ENCODE measurements around the gene AIP.

Gene AIP

GRCh38 chr11:67499808-67500483 lies 17.1 kb downstream of the AIP start:
- FAIRE-seq (no peak), DNase-seq (ENCODE audit: insufficient read length, low spot score) (no peak)
- no peak for TF ChIP-seq POLR2A (IDR thresholded peaks at IDR 0.05; ENCODE audit: low read depth, low read length)

- FAIRE-seq (no peak), DNase-seq (ENCODE audit: insufficient read length, low spot score) (no peak)
- no peak for TF ChIP-seq POLR2A (IDR thresholded peaks at IDR 0.05; ENCODE audit: low read depth, low read length)
These were observed 17.6 kb downstream of the AIP start for GRCh38 chr11:67500484-67500821.

GRCh38 chr11:67500831-67501715 lies 18.2 kb downstream of the AIP start:
- TF ChIP-seq POLR2A (IDR thresholded peaks at IDR 0.05; ENCODE audit: low read depth, low read length): no peak
- FAIRE-seq: no peak
- DNase-seq (ENCODE audit: insufficient read length, low spot score): no peak

GRCh38 chr11:67501854-67502253 lies 19.0 kb downstream of the AIP start:
- no peak for FAIRE-seq
- DNase-seq (ENCODE audit: insufficient read length, low spot score): no peak
- no peak for TF ChIP-seq POLR2A (IDR thresholded peaks at IDR 0.05; ENCODE audit: low read depth, low read length)

- no peak for DNase-seq (ENCODE audit: insufficient read length, low spot score)
- no peak for TF ChIP-seq POLR2A (IDR thresholded peaks at IDR 0.05; ENCODE audit: low read depth, low read length)
- no peak for FAIRE-seq
These were observed 19.6 kb downstream of the AIP start for GRCh38 chr11:67502328-67502979.

GRCh38 chr11:67503119-67504004 lies 20.5 kb downstream of the AIP start:
- FAIRE-seq (no peak), DNase-seq (ENCODE audit: insufficient read length, low spot score) (no peak)
- TF ChIP-seq POLR2A (IDR thresholded peaks at IDR 0.05; ENCODE audit: low read depth, low read length): no peak

GRCh38 chr11:67504005-67504949 lies 21.5 kb downstream of the AIP start:
- TF ChIP-seq POLR2A (IDR thresholded peaks at IDR 0.05; ENCODE audit: low read depth, low read length): peak; percentile 6; the same call in 1 of the 2 replicates
- FAIRE-seq: no peak
- peak; percentile 78 for DNase-seq (ENCODE audit: insufficient read length, low spot score)

GRCh38 chr11:67504950-67505581 lies 22.2 kb downstream of the AIP start, which contains the start of gene PITPNM1:
Gene PITPNM1, minus strand, starts transcription at chr11:67505363. Its CDS starts 1,183 bp downstream, at chr11:67504180.
- DNase-seq (ENCODE audit: insufficient read length, low spot score) (peak; percentile 79), FAIRE-seq (no peak)
- TF ChIP-seq POLR2A (IDR thresholded peaks at IDR 0.05; ENCODE audit: low read depth, low read length): peak; percentile 82; the same call in 1 of the 2 replicates

GRCh38 chr11:67505605-67506396 lies 23.0 kb downstream of the AIP start:
- peak; percentile 29; the same call in 1 of the 2 replicates for TF ChIP-seq POLR2A (IDR thresholded peaks at IDR 0.05; ENCODE audit: low read depth, low read length)
- FAIRE-seq (peak; percentile 76), DNase-seq (ENCODE audit: insufficient read length, low spot score) (peak; percentile 97)

- TF ChIP-seq POLR2A (IDR thresholded peaks at IDR 0.05; ENCODE audit: low read depth, low read length): no peak
- no peak for FAIRE-seq
- no peak for DNase-seq (ENCODE audit: insufficient read length, low spot score)
These were observed 23.7 kb downstream of the AIP start for GRCh38 chr11:67506426-67507051.

Measured in H54 (cell line).